Neural cell (in vitro differentiated cells): ENCODE data around the gene RASAL2.

Source experiments
- CTCF ChIP-seq: fragments of 450-650 bp; IDR thresholded peaks from 2 replicates; pipeline ENCODE4 v1.5.1; 2014; ENCODE audit warnings: antibody characterized with exemption, mild to moderate bottlenecking, moderate library complexity; ENCODE audit not compliant: poor library complexity, severe bottlenecking
- EZH2 ChIP-seq: fragments of 200-600, 300-800 bp; shearing (Covaris generic), sonication (generic); IDR thresholded peaks from 2 replicates; pipeline ENCODE4 v1.6.1; 2014; ENCODE audit warnings: antibody characterized with exemption, low read length, borderline replicate concordance, mild to moderate bottlenecking; ENCODE audit not compliant: insufficient read depth, poor library complexity, severe bottlenecking
- SMC3 ChIP-seq: fragments of 450-650 bp; conservative IDR thresholded peaks from 2 replicates; pipeline ENCODE4 v1.6.1; 2014; ENCODE audit warnings: antibody characterized with exemption, mild to moderate bottlenecking, moderate library complexity; ENCODE audit not compliant: poor library complexity
- TAF1 ChIP-seq: IDR thresholded peaks from 2 replicates; pipeline ENCODE4 v1.6.1; 2012; ENCODE audit warnings: low read depth

- TF ChIP-seq EZH2 (no peak), CTCF (no peak), SMC3 (no peak), TAF1 (no peak)
Observed at GRCh38 chr1:178094739-178095645, 1.1 kb downstream of the RASAL2 start.
